Right renal cortex interstitium (tissue), 3 donors: ENCODE measurements around the gene GRM8. TPM values are rescaled to one million over a fixed set of nuclear protein-coding genes. Genes with fewer than 3 reads are reported as not detected.

Experiments used
- DNase-seq, 3 donors: peaks; one replicate each; pipeline ENCODE4 v3.0.0-alpha.2; 2013; ENCODE audit warnings: low read depth in 3 of 3, low spot score in 2 of 3
- polyA plus RNA-seq, 3 donors: library from polyadenylated mRNA; unstranded; fragments of 120-200 nt; gene quantifications; one replicate each; pipeline ENCODE4 v1.2.1, GENCODE V29; 2013; ENCODE audit not compliant: insufficient read length in 3 of 3

Gene GRM8
- polyA plus RNA-seq, 3 donors: 8.6 to 12.6 (median 8.8) TPM

GRCh38 chr7:126760914-126761577, 491.7 kb downstream of the GRM8 start:
- no peak for DNase-seq

DNA sequence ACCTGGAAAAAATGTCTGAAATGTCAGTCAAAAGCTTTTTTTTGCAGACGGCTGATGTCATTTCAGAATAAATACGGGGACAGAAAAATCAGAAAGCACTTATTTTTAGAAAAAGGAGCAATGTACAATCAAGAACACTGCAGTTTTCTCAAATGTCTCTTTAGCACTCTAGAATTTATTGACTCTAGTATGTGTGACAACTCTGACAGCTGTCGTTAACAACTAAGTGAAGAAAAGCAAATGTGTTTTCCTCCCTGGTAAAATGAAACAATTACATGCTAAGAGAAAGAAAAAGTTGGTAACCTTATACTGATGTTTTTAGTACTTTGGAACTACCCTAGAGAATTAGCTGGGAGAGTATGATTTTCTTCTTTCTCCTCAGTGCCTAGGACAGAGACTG, 497.4 kb downstream of the GRM8 start:
- no peak for DNase-seq

DNA sequence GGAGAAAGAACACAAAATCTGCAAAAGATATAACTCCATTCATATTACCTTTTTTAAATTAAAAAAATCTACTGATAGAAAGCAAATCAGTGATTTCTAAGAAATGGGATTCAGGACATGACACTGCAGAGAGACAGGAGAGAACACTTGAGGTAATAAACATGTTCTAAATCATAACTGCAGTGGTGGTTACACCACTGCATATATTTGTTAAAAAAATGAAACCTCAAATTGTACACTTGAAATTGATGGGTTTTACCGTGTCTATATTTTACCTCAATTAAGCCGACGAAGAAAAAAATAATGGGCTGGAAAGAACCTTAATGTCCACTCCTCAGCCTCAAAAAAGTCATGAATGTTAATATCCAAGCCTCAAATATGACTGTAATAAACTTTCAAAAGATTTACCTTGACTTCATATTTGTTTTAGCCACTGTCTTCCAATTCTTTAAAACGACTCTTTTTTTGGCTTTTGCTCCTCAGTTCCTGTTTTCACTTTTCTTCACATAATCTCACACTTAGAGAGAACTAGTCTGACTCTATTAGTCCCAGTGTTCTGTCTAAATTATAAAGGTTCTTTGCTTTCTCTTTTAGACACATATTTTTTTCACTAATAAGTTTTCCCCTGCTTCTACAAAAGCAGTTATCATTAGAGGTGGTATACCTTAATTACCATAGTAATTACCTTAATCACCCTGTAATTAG, 502.4 kb downstream of the GRM8 start:
- no peak for DNase-seq

GRCh38 chr7:126728967-126729366, 523.8 kb downstream of the GRM8 start:
- DNase-seq: no peak

DNA sequence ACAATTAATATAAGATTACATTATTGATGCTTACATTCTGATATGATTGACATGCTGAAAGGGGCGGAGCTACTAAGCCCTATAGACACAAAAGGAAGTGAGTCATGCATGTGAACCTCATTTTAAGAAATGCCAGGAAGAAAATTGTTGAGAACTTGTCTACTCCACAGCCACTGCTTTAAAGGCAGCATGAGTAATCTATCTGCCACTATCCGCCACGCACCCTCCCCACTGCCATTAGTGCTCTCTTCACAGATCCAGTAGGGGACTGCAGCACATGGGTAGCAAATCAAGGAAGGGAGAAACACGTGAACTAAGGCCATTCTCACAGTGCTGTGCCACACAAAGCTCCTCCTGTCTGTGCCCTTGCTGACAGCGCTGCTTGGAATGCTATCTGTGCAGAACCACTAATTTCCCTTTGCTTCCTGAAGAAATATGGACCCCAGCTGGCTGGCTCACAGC, 524.8 kb downstream of the GRM8 start:
- DNase-seq: no peak

- DNase-seq: no peak
Observed at GRCh38 chr7:126723966-126724544, 528.7 kb downstream of the GRM8 start.

GRCh38 chr7:126720232-126720631, 532.5 kb downstream of the GRM8 start:
- DNase-seq: no peak

DNA sequence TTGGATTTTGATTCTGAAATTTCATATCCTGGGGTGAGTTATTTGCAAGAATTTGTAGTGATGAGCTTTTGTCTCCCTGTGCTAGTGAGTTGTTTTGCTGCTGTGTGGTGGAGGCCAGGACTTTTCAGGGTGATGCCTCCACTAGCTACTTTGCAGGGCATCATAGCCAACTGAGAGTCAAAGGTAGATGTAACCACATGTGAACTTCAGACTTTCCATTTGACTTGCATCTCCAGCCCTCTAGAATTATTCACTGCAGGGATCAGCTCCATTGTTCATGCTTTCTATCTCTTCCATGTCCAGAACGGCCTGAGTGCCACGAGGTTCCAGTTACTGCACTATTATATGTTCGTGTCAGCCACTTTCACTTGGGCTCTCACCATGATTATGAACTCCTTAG, 534.3 kb downstream of the GRM8 start:
- no peak for DNase-seq

DNA sequence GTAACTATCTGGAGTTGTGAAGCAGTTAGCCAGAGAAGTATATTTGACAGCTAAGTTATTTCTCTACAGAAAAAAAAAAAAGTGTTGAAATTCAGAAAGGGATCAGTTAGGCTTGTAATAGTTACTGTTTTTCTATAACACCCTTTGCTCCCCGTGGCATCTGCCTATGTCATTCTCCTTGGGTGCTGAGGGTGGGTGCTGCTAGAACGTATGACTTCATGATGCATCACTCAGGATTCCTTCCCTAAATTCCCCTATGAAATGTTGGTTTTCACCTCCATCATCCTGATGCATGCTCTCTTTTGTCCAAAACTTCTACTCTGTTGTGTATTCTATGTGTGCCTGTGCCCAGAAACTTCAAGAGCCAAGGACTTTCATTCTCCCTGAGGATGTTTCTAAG, 536.4 kb downstream of the GRM8 start:
- no peak for DNase-seq

- no peak for DNase-seq
Observed at GRCh38 chr7:126715076-126715475, 537.7 kb downstream of the GRM8 start.

GRCh38 chr7:126702242-126703016, 550.3 kb downstream of the GRM8 start:
- DNase-seq: no peak

- DNase-seq: peak; percentile 12 to 71 (median 44)
Observed at GRCh38 chr7:126700807-126701604, 551.7 kb downstream of the GRM8 start.

DNA sequence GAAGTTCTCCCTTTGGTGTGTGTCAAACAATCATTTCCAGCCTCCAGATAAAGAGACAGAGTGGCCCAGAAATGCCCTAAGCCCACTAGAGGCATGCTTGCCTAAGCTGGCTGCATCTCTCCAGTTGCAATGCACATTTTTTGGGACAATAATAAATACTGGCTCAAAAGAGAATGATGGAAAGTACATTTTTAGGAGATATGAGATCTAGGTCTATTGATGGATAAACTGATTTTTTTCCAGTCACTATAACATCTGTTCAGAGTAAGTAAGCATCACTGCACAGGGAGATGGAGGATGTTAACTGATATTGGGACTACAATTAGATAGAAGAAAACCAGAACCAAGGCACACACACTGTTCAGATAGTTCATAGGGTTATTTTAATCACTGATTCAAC, 553.0 kb downstream of the GRM8 start:
- no peak for DNase-seq

- no peak for DNase-seq
Observed at GRCh38 chr7:126698909-126699308, 553.8 kb downstream of the GRM8 start.

DNA sequence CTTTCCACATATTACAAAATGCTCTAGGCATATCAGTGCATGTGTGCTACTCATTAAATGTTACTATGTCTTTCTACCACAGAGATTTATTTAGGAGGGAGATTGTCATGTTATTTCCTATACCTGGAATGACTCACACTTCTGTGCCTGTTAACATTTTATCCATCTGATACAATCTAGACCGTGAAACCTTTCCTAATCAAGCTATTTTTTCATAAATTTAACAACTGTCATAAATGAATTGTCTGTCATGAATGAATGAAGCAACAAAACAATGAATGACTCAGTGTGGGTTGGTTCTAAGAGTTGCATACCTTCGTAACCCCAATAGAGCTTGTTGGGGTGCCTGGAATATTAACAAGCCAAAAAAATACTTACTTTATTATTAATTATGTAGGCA, 554.3 kb downstream of the GRM8 start:
- no peak for DNase-seq

GRCh38 chr7:126696256-126697038, 556.3 kb downstream of the GRM8 start:
- DNase-seq: no peak

- no peak for DNase-seq
Observed at GRCh38 chr7:126690848-126691751, 561.6 kb downstream of the GRM8 start.

GRCh38 chr7:126690104-126690503, 562.6 kb downstream of the GRM8 start:
- DNase-seq: no peak

DNA sequence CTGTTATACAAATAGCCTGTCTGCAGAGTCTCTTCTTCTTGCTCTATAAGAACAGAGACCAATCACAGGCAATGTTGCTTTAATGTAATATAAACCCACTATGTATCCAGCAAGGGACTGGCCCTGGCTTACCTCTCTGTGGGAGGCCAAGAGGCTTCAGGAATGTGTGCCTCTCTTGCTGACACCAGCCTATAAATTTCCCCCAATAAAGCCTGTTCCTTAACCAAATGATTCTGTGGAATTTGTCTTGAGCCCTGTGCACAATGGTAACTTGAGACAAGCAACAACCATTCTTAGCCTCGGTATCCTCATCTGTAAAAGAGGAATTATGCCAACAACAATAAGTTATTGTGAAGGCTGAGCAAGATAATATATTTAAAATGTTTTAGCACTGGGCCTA, 563.7 kb downstream of the GRM8 start:
- no peak for DNase-seq
